GM23338 (cell line): ENCODE measurements around the gene AGAP1. TPM values are rescaled to one million over a fixed set of nuclear protein-coding genes. Genes with fewer than 3 reads are reported as not detected.

Source experiments
- ATAC-seq: fragments of 200-7000 bp; cut with Tn5 transposase; 3 replicates; pipeline ENCODE4 v1.9.1; 2020
- DNase-seq: peaks from one replicate; pipeline ENCODE4 v3.0.0-alpha.2; 2015; ENCODE audit warnings: low spot score
- H2AFZ ChIP-seq: fragments of 200-600 bp; sonication (generic); 2 replicates; pipeline ENCODE4 v1.8.0; 2016; ENCODE audit warnings: antibody characterized with exemption, mild to moderate bottlenecking, moderate library complexity
- H3F3A ChIP-seq: fragments of 200-600 bp; sonication (generic); replicated peaks from 2 replicates; pipeline ENCODE4 v1.8.0; 2017; ENCODE audit warnings: antibody characterized with exemption, mixed run types, low read depth
- H3K27ac ChIP-seq: fragments of 200-600 bp; sonication (generic); 2 replicates; pipeline ENCODE4 v1.6.1; 2016; ENCODE audit warnings: low read depth
- H3K27me3 ChIP-seq: fragments of 200-600 bp; sonication (generic); 2 replicates; pipeline ENCODE4 v1.8.0; 2016; ENCODE audit warnings: mild to moderate bottlenecking, mixed run types, moderate library complexity; ENCODE audit not compliant: insufficient read depth
- H3K36me3 ChIP-seq: fragments of 200-600 bp; sonication (generic); 2 replicates; pipeline ENCODE4 v1.8.0; 2016; ENCODE audit warnings: mild to moderate bottlenecking; ENCODE audit not compliant: insufficient read depth
- H3K4me1 ChIP-seq: fragments of 200-600 bp; sonication (generic); 2 replicates; pipeline ENCODE4 v1.8.0; 2016; ENCODE audit warnings: mild to moderate bottlenecking, moderate library complexity; ENCODE audit not compliant: insufficient read depth
- H3K4me2 ChIP-seq: fragments of 200-600 bp; sonication (generic); 2 replicates; pipeline ENCODE4 v1.7.1; 2017; ENCODE audit warnings: mixed run types
- H3K4me3 ChIP-seq: fragments of 200-600 bp; sonication (generic); 2 replicates; pipeline ENCODE4 v1.6.1; 2016; ENCODE audit warnings: mixed run types
- H3K79me2 ChIP-seq: fragments of 200-600 bp; sonication (generic); replicated peaks from 2 replicates; pipeline ENCODE4 v1.8.0; 2017; ENCODE audit warnings: mild to moderate bottlenecking; ENCODE audit not compliant: insufficient read depth
- H3K9me2 ChIP-seq: fragments of 200-600 bp; sonication (generic); 2 replicates; pipeline ENCODE4 v1.8.0; 2017; ENCODE audit not compliant: insufficient read depth
- H4K20me1 ChIP-seq: fragments of 200-600 bp; sonication (generic); replicated peaks from 2 replicates; pipeline ENCODE4 v1.8.0; 2017; ENCODE audit warnings: mild to moderate bottlenecking; ENCODE audit not compliant: insufficient read depth
- H3K27ac Mint-ChIP-seq: 2 replicates; pipeline ENCODE4 v1.8.0; 2020; ENCODE audit warnings: inconsistent platforms, mild to moderate bottlenecking, moderate library complexity, mixed read lengths
- H3K27me3 Mint-ChIP-seq: 3 replicates; pipeline ENCODE4 v1.8.0; 2022; ENCODE audit warnings: low read depth, mild to moderate bottlenecking, moderate library complexity, mixed read lengths, inconsistent platforms; ENCODE audit not compliant: insufficient read depth, poor library complexity
- H3K36me3 Mint-ChIP-seq: 3 replicates; pipeline ENCODE4 v1.8.0; 2021; ENCODE audit warnings: low read depth, mild to moderate bottlenecking, inconsistent platforms, moderate library complexity, mixed read lengths
- H3K4me1 Mint-ChIP-seq: 3 replicates; pipeline ENCODE4 v1.8.0; 2020; ENCODE audit warnings: mild to moderate bottlenecking, inconsistent platforms, mixed read lengths
- H3K4me3 Mint-ChIP-seq: 3 replicates; pipeline ENCODE4 v1.8.0; 2021; ENCODE audit warnings: moderate library complexity, mild to moderate bottlenecking, inconsistent platforms, mixed read lengths
- H3K9me3 Mint-ChIP-seq: 3 replicates; pipeline ENCODE4 v1.8.0; 2020; ENCODE audit warnings: moderate library complexity, mild to moderate bottlenecking, inconsistent platforms, mixed read lengths
- POLR2AphosphoS5 ChIP-seq: IDR thresholded peaks from 2 replicates; pipeline ENCODE4 v1.6.1; 2016; ENCODE audit warnings: antibody characterized with exemption, low read depth
- STAT1 ChIP-seq: IDR thresholded peaks from one replicate; pipeline ENCODE4 v1.6.1; 2016; ENCODE audit warnings: antibody characterized with exemption; ENCODE audit not compliant: unreplicated experiment
- polyA plus RNA-seq: library from polyadenylated mRNA; unstranded; fragments of >200 nt; fragmentation: Nextera tagmentation; extraction: Ambion mirVana; gene quantifications from 2 replicates; pipeline ENCODE4 v1.2.1, GENCODE V29; 2016
- total RNA-seq: library from RNA; depleted of rRNA; stranded (reverse); fragments of >200 nt; shearing (Covaris generic); gene quantifications from 2 replicates; pipeline ENCODE4 v1.2.3, GENCODE V29; 2014
- TF ChIP-seq, protein P1 (sequence below): IDR thresholded peaks from one replicate; pipeline ENCODE4 v1.6.1; 2018; ENCODE audit warnings: antibody characterized with exemption; ENCODE audit not compliant: unreplicated experiment
- TF ChIP-seq, protein P2 (sequence below): fragments of 250-450 bp; sonication (Bioruptor Pico); IDR thresholded peaks from 2 replicates; pipeline ENCODE4 v1.5.0; 2020; ENCODE audit warnings: mild to moderate bottlenecking, moderate library complexity

Gene AGAP1
- total and polyA plus RNA-seq, 2 experiments from 2014 or later, result 13.3 to 27.9 TPM

DNA sequence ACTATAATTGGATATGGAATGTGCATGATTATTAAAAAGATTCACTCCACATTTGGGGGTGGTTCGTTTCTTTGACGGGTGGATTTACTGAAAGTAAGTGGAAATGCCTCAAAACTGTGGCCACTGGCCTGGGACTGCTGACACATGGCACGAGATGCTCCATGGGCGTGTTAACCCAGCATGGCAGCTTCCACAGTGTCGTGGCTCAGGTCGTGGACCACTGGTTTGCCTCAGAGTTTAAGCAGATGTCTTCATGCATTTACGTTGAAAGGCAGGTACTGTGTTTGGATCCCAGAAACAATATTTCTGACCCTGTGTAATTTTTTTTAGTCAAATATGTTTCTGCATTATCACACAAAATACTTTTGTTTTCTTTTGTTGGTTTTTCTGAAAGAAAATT lies 432.4 kb downstream of the AGAP1 start:
- no peaks in the 10 kb centered on the region for H3K79me2 ChIP-seq
- peaks cover 3% of the 10 kb centered on the region; the same call in 1 of the 2 replicates for H4K20me1 ChIP-seq
- DNase-seq (no peak), ATAC-seq (no peak)
- H3K27ac Mint-ChIP-seq, result no peak overlapping the region
- no peaks in the 10 kb centered on the region for H3F3A ChIP-seq
- peaks cover 2% of the 10 kb centered on the region for H3K27me3 Mint-ChIP-seq
- no peaks in the 10 kb centered on the region; the same call in 2 of the 3 replicates for H3K36me3 Mint-ChIP-seq
- no peaks in the 10 kb centered on the region for H3K9me3 Mint-ChIP-seq
- no peaks in the 10 kb centered on the region for H3K36me3 ChIP-seq
- H3K9me2 ChIP-seq, result no peaks in the 10 kb centered on the region
- H3K4me2 ChIP-seq, result no peak overlapping the region
- no peak overlapping the region for H3K27ac ChIP-seq
- peaks cover 3% of the 10 kb centered on the region; the same call in 1 of the 2 replicates for H3K4me1 ChIP-seq
- no peak overlapping the region for H3K4me3 ChIP-seq
- TF ChIP-seq, protein P1, sequence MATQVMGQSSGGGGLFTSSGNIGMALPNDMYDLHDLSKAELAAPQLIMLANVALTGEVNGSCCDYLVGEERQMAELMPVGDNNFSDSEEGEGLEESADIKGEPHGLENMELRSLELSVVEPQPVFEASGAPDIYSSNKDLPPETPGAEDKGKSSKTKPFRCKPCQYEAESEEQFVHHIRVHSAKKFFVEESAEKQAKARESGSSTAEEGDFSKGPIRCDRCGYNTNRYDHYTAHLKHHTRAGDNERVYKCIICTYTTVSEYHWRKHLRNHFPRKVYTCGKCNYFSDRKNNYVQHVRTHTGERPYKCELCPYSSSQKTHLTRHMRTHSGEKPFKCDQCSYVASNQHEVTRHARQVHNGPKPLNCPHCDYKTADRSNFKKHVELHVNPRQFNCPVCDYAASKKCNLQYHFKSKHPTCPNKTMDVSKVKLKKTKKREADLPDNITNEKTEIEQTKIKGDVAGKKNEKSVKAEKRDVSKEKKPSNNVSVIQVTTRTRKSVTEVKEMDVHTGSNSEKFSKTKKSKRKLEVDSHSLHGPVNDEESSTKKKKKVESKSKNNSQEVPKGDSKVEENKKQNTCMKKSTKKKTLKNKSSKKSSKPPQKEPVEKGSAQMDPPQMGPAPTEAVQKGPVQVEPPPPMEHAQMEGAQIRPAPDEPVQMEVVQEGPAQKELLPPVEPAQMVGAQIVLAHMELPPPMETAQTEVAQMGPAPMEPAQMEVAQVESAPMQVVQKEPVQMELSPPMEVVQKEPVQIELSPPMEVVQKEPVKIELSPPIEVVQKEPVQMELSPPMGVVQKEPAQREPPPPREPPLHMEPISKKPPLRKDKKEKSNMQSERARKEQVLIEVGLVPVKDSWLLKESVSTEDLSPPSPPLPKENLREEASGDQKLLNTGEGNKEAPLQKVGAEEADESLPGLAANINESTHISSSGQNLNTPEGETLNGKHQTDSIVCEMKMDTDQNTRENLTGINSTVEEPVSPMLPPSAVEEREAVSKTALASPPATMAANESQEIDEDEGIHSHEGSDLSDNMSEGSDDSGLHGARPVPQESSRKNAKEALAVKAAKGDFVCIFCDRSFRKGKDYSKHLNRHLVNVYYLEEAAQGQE, result no peak
- TF ChIP-seq, protein P2, sequence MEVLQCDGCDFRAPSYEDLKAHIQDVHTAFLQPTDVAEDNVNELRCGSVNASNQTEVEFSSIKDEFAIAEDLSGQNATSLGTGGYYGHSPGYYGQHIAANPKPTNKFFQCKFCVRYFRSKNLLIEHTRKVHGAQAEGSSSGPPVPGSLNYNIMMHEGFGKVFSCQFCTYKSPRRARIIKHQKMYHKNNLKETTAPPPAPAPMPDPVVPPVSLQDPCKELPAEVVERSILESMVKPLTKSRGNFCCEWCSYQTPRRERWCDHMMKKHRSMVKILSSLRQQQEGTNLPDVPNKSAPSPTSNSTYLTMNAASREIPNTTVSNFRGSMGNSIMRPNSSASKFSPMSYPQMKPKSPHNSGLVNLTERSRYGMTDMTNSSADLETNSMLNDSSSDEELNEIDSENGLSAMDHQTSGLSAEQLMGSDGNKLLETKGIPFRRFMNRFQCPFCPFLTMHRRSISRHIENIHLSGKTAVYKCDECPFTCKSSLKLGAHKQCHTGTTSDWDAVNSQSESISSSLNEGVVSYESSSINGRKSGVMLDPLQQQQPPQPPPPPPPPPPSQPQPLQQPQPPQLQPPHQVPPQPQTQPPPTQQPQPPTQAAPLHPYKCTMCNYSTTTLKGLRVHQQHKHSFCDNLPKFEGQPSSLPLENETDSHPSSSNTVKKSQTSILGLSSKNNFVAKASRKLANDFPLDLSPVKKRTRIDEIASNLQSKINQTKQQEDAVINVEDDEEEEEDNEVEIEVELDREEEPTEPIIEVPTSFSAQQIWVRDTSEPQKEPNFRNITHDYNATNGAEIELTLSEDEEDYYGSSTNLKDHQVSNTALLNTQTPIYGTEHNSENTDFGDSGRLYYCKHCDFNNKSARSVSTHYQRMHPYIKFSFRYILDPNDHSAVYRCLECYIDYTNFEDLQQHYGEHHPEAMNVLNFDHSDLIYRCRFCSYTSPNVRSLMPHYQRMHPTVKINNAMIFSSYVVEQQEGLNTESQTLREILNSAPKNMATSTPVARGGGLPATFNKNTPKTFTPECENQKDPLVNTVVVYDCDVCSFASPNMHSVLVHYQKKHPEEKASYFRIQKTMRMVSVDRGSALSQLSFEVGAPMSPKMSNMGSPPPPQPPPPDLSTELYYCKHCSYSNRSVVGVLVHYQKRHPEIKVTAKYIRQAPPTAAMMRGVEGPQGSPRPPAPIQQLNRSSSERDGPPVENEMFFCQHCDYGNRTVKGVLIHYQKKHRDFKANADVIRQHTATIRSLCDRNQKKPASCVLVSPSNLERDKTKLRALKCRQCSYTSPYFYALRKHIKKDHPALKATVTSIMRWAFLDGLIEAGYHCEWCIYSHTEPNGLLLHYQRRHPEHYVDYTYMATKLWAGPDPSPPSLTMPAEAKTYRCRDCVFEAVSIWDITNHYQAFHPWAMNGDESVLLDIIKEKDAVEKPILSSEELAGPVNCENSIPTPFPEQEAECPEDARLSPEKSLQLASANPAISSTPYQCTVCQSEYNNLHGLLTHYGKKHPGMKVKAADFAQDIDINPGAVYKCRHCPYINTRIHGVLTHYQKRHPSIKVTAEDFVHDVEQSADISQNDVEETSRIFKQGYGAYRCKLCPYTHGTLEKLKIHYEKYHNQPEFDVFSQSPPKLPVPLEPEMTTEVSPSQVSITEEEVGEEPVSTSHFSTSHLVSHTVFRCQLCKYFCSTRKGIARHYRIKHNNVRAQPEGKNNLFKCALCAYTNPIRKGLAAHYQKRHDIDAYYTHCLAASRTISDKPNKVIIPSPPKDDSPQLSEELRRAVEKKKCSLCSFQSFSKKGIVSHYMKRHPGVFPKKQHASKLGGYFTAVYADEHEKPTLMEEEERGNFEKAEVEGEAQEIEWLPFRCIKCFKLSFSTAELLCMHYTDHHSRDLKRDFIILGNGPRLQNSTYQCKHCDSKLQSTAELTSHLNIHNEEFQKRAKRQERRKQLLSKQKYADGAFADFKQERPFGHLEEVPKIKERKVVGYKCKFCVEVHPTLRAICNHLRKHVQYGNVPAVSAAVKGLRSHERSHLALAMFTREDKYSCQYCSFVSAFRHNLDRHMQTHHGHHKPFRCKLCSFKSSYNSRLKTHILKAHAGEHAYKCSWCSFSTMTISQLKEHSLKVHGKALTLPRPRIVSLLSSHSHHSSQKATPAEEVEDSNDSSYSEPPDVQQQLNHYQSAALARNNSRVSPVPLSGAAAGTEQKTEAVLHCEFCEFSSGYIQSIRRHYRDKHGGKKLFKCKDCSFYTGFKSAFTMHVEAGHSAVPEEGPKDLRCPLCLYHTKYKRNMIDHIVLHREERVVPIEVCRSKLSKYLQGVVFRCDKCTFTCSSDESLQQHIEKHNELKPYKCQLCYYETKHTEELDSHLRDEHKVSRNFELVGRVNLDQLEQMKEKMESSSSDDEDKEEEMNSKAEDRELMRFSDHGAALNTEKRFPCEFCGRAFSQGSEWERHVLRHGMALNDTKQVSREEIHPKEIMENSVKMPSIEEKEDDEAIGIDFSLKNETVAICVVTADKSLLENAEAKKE (CRISPR knock-in tag), result no peak
- no peak for TF ChIP-seq POLR2AphosphoS5
- no peak for TF ChIP-seq STAT1
- H3K4me1 Mint-ChIP-seq, result peaks cover 15% of the 10 kb centered on the region
- no peaks in the 10 kb centered on the region for H3K27me3 ChIP-seq
- no peak overlapping the region for H2AFZ ChIP-seq
- H3K4me3 Mint-ChIP-seq, result no peak overlapping the region
